ENCODE measurements around the gene SRRD.

DNA sequence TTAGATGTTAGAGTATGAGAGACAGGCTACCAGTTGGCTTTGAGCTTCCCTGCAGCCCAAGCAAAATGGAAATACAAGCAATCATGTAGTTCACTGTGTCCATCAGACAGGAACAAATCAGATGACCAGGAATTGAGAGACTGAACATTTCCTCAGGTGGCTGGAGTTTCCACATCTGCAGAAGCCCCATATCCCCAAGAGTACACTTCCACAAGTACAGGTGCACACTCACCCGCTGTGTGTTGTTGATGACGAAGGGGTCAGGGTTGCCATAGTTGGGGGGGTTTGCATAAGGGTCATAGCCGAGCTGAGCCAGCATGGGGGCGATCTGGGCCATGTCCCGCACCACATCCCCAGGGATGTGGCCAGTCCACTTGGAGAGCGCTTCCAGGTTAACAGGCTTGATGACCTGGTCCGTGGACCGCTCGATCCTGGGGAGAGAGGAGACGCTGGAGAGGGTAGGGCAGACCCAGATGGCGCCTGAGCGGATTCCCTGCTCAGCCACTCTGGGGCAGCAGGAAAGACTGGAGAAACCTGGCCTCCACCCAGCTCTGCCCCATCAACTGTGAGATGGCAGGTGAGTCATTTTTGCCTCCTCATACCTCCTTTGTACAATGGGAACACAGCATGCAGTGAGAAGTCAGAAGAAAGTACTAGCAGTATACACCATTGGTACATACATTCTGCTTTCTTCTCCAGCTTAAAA, 52.5 kb downstream of the SRRD start:
- TF ChIP-seq POLR2AphosphoS5 (IDR thresholded peaks at IDR 0.05): no peak
- TF ChIP-seq, protein P1, sequence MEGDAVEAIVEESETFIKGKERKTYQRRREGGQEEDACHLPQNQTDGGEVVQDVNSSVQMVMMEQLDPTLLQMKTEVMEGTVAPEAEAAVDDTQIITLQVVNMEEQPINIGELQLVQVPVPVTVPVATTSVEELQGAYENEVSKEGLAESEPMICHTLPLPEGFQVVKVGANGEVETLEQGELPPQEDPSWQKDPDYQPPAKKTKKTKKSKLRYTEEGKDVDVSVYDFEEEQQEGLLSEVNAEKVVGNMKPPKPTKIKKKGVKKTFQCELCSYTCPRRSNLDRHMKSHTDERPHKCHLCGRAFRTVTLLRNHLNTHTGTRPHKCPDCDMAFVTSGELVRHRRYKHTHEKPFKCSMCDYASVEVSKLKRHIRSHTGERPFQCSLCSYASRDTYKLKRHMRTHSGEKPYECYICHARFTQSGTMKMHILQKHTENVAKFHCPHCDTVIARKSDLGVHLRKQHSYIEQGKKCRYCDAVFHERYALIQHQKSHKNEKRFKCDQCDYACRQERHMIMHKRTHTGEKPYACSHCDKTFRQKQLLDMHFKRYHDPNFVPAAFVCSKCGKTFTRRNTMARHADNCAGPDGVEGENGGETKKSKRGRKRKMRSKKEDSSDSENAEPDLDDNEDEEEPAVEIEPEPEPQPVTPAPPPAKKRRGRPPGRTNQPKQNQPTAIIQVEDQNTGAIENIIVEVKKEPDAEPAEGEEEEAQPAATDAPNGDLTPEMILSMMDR (IDR thresholded peaks at IDR 0.05): no peak
- TF ChIP-seq EP300 (IDR thresholded peaks at IDR 0.05): no peak
- TF ChIP-seq POLR2A (IDR thresholded peaks at IDR 0.05; ENCODE audit: low read depth): no peak
